GM21381 (cell line): Measurements from ENCODE around the gene LRRC52.
"Not testable (repeated sequence)": the region's sequence is repeated elsewhere in the genome, so short reads cannot be mapped to it uniquely, and the experiment has no call there.

Experiments used
- ATAC-seq: cut with Tn5 transposase; IDR thresholded peaks from one replicate; pipeline ENCODE4 v1.9.1; 2021; ENCODE audit warnings: mild to moderate bottlenecking, moderate library complexity; ENCODE audit not compliant: unreplicated experiment

The LRRC52 gene

GRCh38 chr1:165580931-165581871, 37.4 kb downstream of the LRRC52 start:
- no peak for ATAC-seq

- no peak for ATAC-seq
Measured at GRCh38 chr1:165581926-165582325, 38.1 kb downstream of the LRRC52 start.

- no peak for ATAC-seq
Measured at GRCh38 chr1:165586398-165586797, 42.6 kb downstream of the LRRC52 start.

- not testable (repeated sequence) for ATAC-seq
Measured at GRCh38 chr1:165591391-165591790, 47.6 kb downstream of the LRRC52 start.

- ATAC-seq = peak; percentile 43
Measured at GRCh38 chr1:165592945-165593823, 49.4 kb downstream of the LRRC52 start.

- ATAC-seq = no peak
Measured at GRCh38 chr1:165595246-165595938, 51.6 kb downstream of the LRRC52 start.

- peak; percentile 97 for ATAC-seq
Measured at GRCh38 chr1:165597883-165598675, 54.3 kb downstream of the LRRC52 start.

GRCh38 chr1:165598676-165599059, 54.9 kb downstream of the LRRC52 start:
- ATAC-seq = no peak

- no peak for ATAC-seq
Measured at GRCh38 chr1:165600793-165601192, 57.0 kb downstream of the LRRC52 start.

- ATAC-seq = no peak
Measured at GRCh38 chr1:165603810-165604209, 60.0 kb downstream of the LRRC52 start.

- ATAC-seq = no peak
Measured at GRCh38 chr1:165605246-165605645, 61.4 kb downstream of the LRRC52 start.

- ATAC-seq = not testable (repeated sequence)
Measured at GRCh38 chr1:165606676-165607075, 62.9 kb downstream of the LRRC52 start.

- no peak for ATAC-seq
Measured at GRCh38 chr1:165610866-165611265, 67.1 kb downstream of the LRRC52 start.

GRCh38 chr1:165612062-165612461, 68.3 kb downstream of the LRRC52 start:
- ATAC-seq = no peak
